ENCODE data around the gene ARRDC5. TPM values are rescaled to one million over a fixed set of nuclear protein-coding genes. Genes with fewer than 3 reads are reported as not detected.
"Not testable (repeated sequence)": the region's sequence is repeated elsewhere in the genome, so short reads cannot be mapped to it uniquely, and the experiment has no call there.

The ARRDC5 gene
- polyA plus RNA-seq, 1 donor from 2014 or later, result not detected

DNA sequence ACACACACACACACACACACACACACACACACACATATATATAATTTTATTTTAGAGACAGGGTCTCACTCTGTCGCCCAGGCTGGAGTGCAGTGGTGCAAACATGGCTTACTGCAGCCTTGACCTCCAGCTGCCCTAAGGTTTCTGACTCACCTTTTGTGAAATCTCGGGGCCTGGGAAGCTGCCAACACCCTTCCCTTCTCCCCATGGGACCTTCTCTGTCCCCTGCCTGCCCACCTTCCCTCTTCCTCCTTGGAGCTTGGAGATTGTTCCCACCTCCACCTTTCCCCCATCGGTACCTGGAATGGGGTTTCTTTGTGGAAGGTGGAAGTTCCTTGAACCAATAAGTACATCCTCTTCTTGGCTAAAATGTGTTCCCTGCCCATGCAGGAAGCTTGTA, 6.3 kb downstream of the ARRDC5 start:
- no peak overlapping the region for H2AFZ ChIP-seq (ENCODE audit: low read depth, low read length)
- H4K20me1 ChIP-seq (ENCODE audit: insufficient read depth), result no peaks in the 10 kb centered on the region
- TF ChIP-seq SMC3 (conservative IDR thresholded peaks at IDR 0.05; ENCODE audit: poor library complexity), result no peak
- TF ChIP-seq CTCF (IDR thresholded peaks at IDR 0.05; ENCODE audit: poor library complexity, severe bottlenecking), result no peak
- no peak for TF ChIP-seq MXI1 (conservative IDR thresholded peaks at IDR 0.05; ENCODE audit: poor library complexity, severe bottlenecking)
- no peak for TF ChIP-seq EZH2 (IDR thresholded peaks at IDR 0.05; ENCODE audit: borderline replicate concordance, insufficient read depth, low read length, poor library complexity, severe bottlenecking)
- TF ChIP-seq REST (IDR thresholded peaks at IDR 0.05; ENCODE audit: borderline replicate concordance), result no peak
- TF ChIP-seq TAF1 (IDR thresholded peaks at IDR 0.05; ENCODE audit: low read depth), result no peak
- no peak for TF ChIP-seq EP300 (conservative IDR thresholded peaks at IDR 0.05; ENCODE audit: poor library complexity, severe bottlenecking)
- TF ChIP-seq RAD21 (conservative IDR thresholded peaks at IDR 0.05), result no peak
- TF ChIP-seq POLR2AphosphoS5 (IDR thresholded peaks at IDR 0.05), result no peak
- no peak overlapping the region for H3K4me2 ChIP-seq (ENCODE audit: low read length)
- no peaks in the 10 kb centered on the region for H3K9me2 ChIP-seq (ENCODE audit: insufficient read depth, low read length)
- no peaks in the 10 kb centered on the region for H3K36me3 ChIP-seq (ENCODE audit: insufficient read depth, low read length)
- H3K27me3 ChIP-seq (ENCODE audit: insufficient read depth, low read depth, low read length), result no peaks in the 10 kb centered on the region
- no peaks in the 10 kb centered on the region for H3K79me2 ChIP-seq (replicated peaks; ENCODE audit: insufficient read depth, low read length)
- no peaks in the 10 kb centered on the region for H3F3A ChIP-seq (ENCODE audit: insufficient read depth, low read length, poor library complexity, severe bottlenecking)
- H3K4me3 ChIP-seq (ENCODE audit: low read length), result no peak overlapping the region
- H3K9me3 ChIP-seq (ENCODE audit: low read length), result no peaks in the 10 kb centered on the region
- no peak overlapping the region for H3K27ac ChIP-seq (ENCODE audit: low read length)
- no peak overlapping the region for H3K9ac ChIP-seq (ENCODE audit: low read length)

- H3K4me3 ChIP-seq (ENCODE audit: low read length); H3K9me2 ChIP-seq (ENCODE audit: insufficient read depth, low read length); H3K4me2 ChIP-seq (ENCODE audit: low read length); H3K79me2 ChIP-seq (replicated peaks; ENCODE audit: insufficient read depth, low read length); H3F3A ChIP-seq (ENCODE audit: insufficient read depth, low read length, poor library complexity, severe bottlenecking); H4K20me1 ChIP-seq (ENCODE audit: insufficient read depth); H3K9ac ChIP-seq (ENCODE audit: low read length); H3K27me3 ChIP-seq (ENCODE audit: insufficient read depth, low read depth, low read length); H3K9me3 ChIP-seq (ENCODE audit: low read length); H2AFZ ChIP-seq (ENCODE audit: low read depth, low read length); H3K27ac ChIP-seq (ENCODE audit: low read length); H3K36me3 ChIP-seq (ENCODE audit: insufficient read depth, low read length): not testable (repeated sequence)
Observed at GRCh38 chr19:4892962-4893361, 9.7 kb downstream of the ARRDC5 start.

GRCh38 chr19:4891066-4891465, 11.6 kb downstream of the ARRDC5 start:
- Histone ChIP-seq H3F3A (ENCODE audit: insufficient read depth, low read length, poor library complexity, severe bottlenecking) (no peaks in the 10 kb centered on the region), H3K36me3 (ENCODE audit: insufficient read depth, low read length) (no peaks in the 10 kb centered on the region), H2AFZ (ENCODE audit: low read depth, low read length) (no peak overlapping the region), H3K4me2 (ENCODE audit: low read length) (no peak overlapping the region), H3K4me3 (ENCODE audit: low read length) (no peak overlapping the region), H3K79me2 (replicated peaks; ENCODE audit: insufficient read depth, low read length) (no peaks in the 10 kb centered on the region), H3K9me3 (ENCODE audit: low read length) (no peaks in the 10 kb centered on the region), H3K27ac (ENCODE audit: low read length) (no peak overlapping the region), H3K27me3 (ENCODE audit: insufficient read depth, low read depth, low read length) (no peaks in the 10 kb centered on the region), H3K9ac (ENCODE audit: low read length) (no peak overlapping the region), H3K9me2 (ENCODE audit: insufficient read depth, low read length) (no peaks in the 10 kb centered on the region), H4K20me1 (ENCODE audit: insufficient read depth) (no peaks in the 10 kb centered on the region)
- TF ChIP-seq CTCF (IDR thresholded peaks at IDR 0.05; ENCODE audit: poor library complexity, severe bottlenecking) (no peak), MXI1 (conservative IDR thresholded peaks at IDR 0.05; ENCODE audit: poor library complexity, severe bottlenecking) (no peak), RAD21 (conservative IDR thresholded peaks at IDR 0.05) (no peak), EP300 (conservative IDR thresholded peaks at IDR 0.05; ENCODE audit: poor library complexity, severe bottlenecking) (no peak), SMC3 (conservative IDR thresholded peaks at IDR 0.05; ENCODE audit: poor library complexity) (no peak), REST (IDR thresholded peaks at IDR 0.05; ENCODE audit: borderline replicate concordance) (no peak), EZH2 (IDR thresholded peaks at IDR 0.05; ENCODE audit: borderline replicate concordance, insufficient read depth, low read length, poor library complexity, severe bottlenecking) (no peak), TAF1 (IDR thresholded peaks at IDR 0.05; ENCODE audit: low read depth) (no peak), POLR2AphosphoS5 (IDR thresholded peaks at IDR 0.05) (no peak)
